Spleen (tissue), 13 donors: ENCODE measurements around the gene PACSIN3. TPM values are rescaled to one million over a fixed set of nuclear protein-coding genes. Genes with fewer than 3 reads are reported as not detected.

Source experiments
- DNase-seq: peaks from one replicate; pipeline ENCODE4 v3.0.0-alpha.2; 2020
- H3K27ac ChIP-seq, 8 donors: fragments of 200-600 bp; sonication (generic) in 7 of 8; 1 replicate in 4 of 8; 2 replicates in 4 of 8; pipeline versions ENCODE4 v1.5.0 to v1.8.0; 2016 to 2021; ENCODE audit warnings: inconsistent platforms in 4 of 8, mild to moderate bottlenecking in 4 of 8, moderate library complexity in 1 of 8
- H3K27me3 ChIP-seq, 7 donors: fragments of 200-600 bp; sonication (generic) in 6 of 7; replicated peaks in 1 of 7; 1 replicate in 4 of 7; 2 replicates in 3 of 7; pipeline versions ENCODE4 v1.5.0 to v1.8.0; 2016 to 2021; ENCODE audit warnings: inconsistent platforms in 3 of 7, mild to moderate bottlenecking in 1 of 7
- H3K36me3 ChIP-seq, 6 donors: fragments of 200-600 bp; sonication (generic) in 5 of 6; 1 replicate in 4 of 6; 2 replicates in 2 of 6; pipeline versions ENCODE4 v1.5.0 to v1.8.0; 2016 to 2021; ENCODE audit warnings: inconsistent platforms in 2 of 6
- H3K4me1 ChIP-seq, 6 donors: fragments of 200-600 bp; sonication (generic) in 5 of 6; 1 replicate in 3 of 6; 2 replicates in 3 of 6; pipeline versions ENCODE4 v1.5.0 to v1.8.0; 2016 to 2021; ENCODE audit warnings: inconsistent platforms in 3 of 6
- H3K4me3 ChIP-seq, 8 donors: fragments of 200-600 bp; sonication (generic) in 7 of 8; 1 replicate in 4 of 8; 2 replicates in 4 of 8; pipeline versions ENCODE4 v1.5.0 to v1.8.0; 2016 to 2021; ENCODE audit warnings: inconsistent platforms in 4 of 8, mild to moderate bottlenecking in 4 of 8, moderate library complexity in 2 of 8
- H3K9me3 ChIP-seq, 8 donors: fragments of 200-600 bp; sonication (generic) in 7 of 8; 1 replicate in 4 of 8; 2 replicates in 4 of 8; pipeline versions ENCODE4 v1.5.0 to v1.8.0; 2016 to 2021; ENCODE audit warnings: inconsistent platforms in 4 of 8
- CTCF ChIP-seq, 11 experiments: fragments of 200-600 bp in 7 of 11; fragments of 450-650 bp in 4 of 11; sonication (generic) in 4 of 11; IDR thresholded peaks in 8 of 11; conservative IDR thresholded peaks in 3 of 11; 1 replicate in 7 of 11; 2 replicates in 4 of 11; pipeline versions ENCODE4 v1.4.0 to v1.8.0; 2016 to 2021; ENCODE audit warnings: antibody characterized with exemption in 11 of 11, inconsistent platforms in 4 of 11, mild to moderate bottlenecking in 1 of 11
- POLR2A ChIP-seq, 3 donors: fragments of 450-650 bp; IDR thresholded peaks; one replicate each; pipeline ENCODE4 v1.5.1; 2017; ENCODE audit warnings: antibody characterized with exemption in 3 of 3, mild to moderate bottlenecking in 1 of 3
- POLR2AphosphoS5 ChIP-seq, 3 donors: sonication (generic); formaldehyde crosslinking; IDR thresholded peaks; one replicate each; pipeline ENCODE4 v1.5.1; 2017; ENCODE audit warnings: antibody characterized with exemption in 3 of 3
- WGBS, 5 donors: extraction: QIAGEN DNeasy Blood & Tissue Kit in 3 of 5; methylation state at CpG; one replicate each; pipeline versions ENCODE4 v1.1.5 to v1.1.7; 2013 to 2018; 5-methylcytosine and 5-hydroxymethylcytosine counted together
- intact Hi-C: fragments of 100-400 bp; cut with DNase I; formaldehyde crosslinking; loops from one replicate; pipeline ENCODE4 v1.15.0; 2023; ENCODE audit warnings: low total_unique reads
- long read RNA-seq, 2 donors: transcript quantifications; one replicate each; lab custom pipeline, GENCODE V29; 2026
- polyA plus RNA-seq, 3 donors: library from polyadenylated mRNA; stranded (reverse); fragments of 200-250 nt; gene quantifications; one replicate each; pipeline ENCODE4 v1.2.1, GENCODE V29; 2013
- total RNA-seq, 7 donors: library from RNA; depleted of rRNA in 3 of 7; stranded (reverse); fragments of >200 nt in 3 of 7; fragmentation: NEBNext Ultra II Directional in 4 of 7; extraction: Animal tissue kit (Norgen Biotek cat#: 25700) in 4 of 7; gene quantifications; one replicate each; pipeline versions ENCODE4 v1.1.0 to v1.2.1, GENCODE V29; 2016 to 2021
- donor health status: healthy with polysubstance abuse.
- donor health status: DM: no; HTN: no; CAD: no; lungs with moderate emphysema.
- donor health status: DM: no; HTN: no; CAD: no.
- donor health status: Bipolar disorder and iron deficiency.
- donor health status: healthy.
- donor health status: DM: no; HTN: no; CAD: no.
- donor health status: DM: yes; HTN: yes; CAD: no.

The PACSIN3 gene
- 10 to 100 TPM in 1 of 7 donors, 1 to 10 TPM in 6; 2.4 to 13.0 (median 4.4) TPM for total RNA-seq
- 1 to 10 TPM; 1.2 to 3.5 (median 1.4) TPM for polyA plus RNA-seq
- long read RNA-seq, donor 1, partial matches to known transcripts = 0 of 2 reads
- long read RNA-seq, donor 1, other reads (novel, unspliced or antisense) = 0 of 2 reads
- long read RNA-seq, donor 2, partial matches to known transcripts = 5 of 8 reads
- long read RNA-seq, donor 2, other reads (novel, unspliced or antisense) = 0 of 8 reads

GRCh38 chr11:47186076-47186699, at the start of gene PACSIN3:
TSS of gene PACSIN3 (minus strand) at chr11:47186434. CDS start at chr11:47182727, 3,707 bp downstream.
- DNase-seq = peak; percentile 82

GRCh38 chr11:47235163-47235562, 48.9 kb upstream of the PACSIN3 start:
- intact Hi-C loops = no loop called here
- no peak for DNase-seq
- Histone ChIP-seq H3K36me3 (peaks cover 0 to 88% (median 29%) of the 10 kb centered on the region in 6 donors), H3K27me3 (no peaks in the 10 kb centered on the region), H3K9me3 (no peaks in the 10 kb centered on the region), H3K4me3 (no peak overlapping the region), H3K4me1 (no peaks in the 10 kb centered on the region), H3K27ac (no peak overlapping the region)
- TF ChIP-seq POLR2A (IDR thresholded peaks at IDR 0.05) = no peak
- no peak for TF ChIP-seq CTCF (IDR thresholded peaks at IDR 0.05 in 8 of 11, conservative IDR thresholded peaks at IDR 0.05 in 3 of 11)
- TF ChIP-seq POLR2AphosphoS5 (IDR thresholded peaks at IDR 0.05) = peak in 2 of 3 donors; percentile 34 to 73
- WGBS, 5 donors = 93 to 98% (median 96%) methylated on average over 12 of the region's 12 CpGs

More at GRCh38 chr11:47186076-47186699, at the start of gene PACSIN3:
- no peaks in the 10 kb centered on the region for H3K36me3 ChIP-seq
- H3K4me3 ChIP-seq = peak within 1 kb of the TSS; percentile 52 to 88 (median 62)
- peaks cover 0 to 72% (median 34%) of the 10 kb centered on the region in 7 donors for H3K27me3 ChIP-seq
- WGBS, 5 donors = 1 to 2% (median 1%) methylated on average over 37 to 80 of the region's 80 CpGs
- H3K9me3 ChIP-seq = no peaks in the 10 kb centered on the region
- intact Hi-C loops = no loop called here
- peak within 1 kb of the TSS in 4 of 8 donors; percentile 7 to 68 (median 30) for H3K27ac ChIP-seq
- TF ChIP-seq POLR2AphosphoS5 (IDR thresholded peaks at IDR 0.05) = peak in 1 of 3 donors; percentile 43
- TF ChIP-seq CTCF (IDR thresholded peaks at IDR 0.05 in 8 of 11, conservative IDR thresholded peaks at IDR 0.05 in 3 of 11) = peak in 3 of 11 experiments; percentile 13 to 16 (median 14)
- TF ChIP-seq POLR2A (IDR thresholded peaks at IDR 0.05) = no peak
- H3K4me1 ChIP-seq = peaks cover 14 to 39% (median 29%) of the 10 kb centered on the region in 6 donors

- Histone ChIP-seq H3K27ac (no peak overlapping the region), H3K36me3 (peaks cover 0 to 88% (median 26%) of the 10 kb centered on the region in 6 donors), H3K9me3 (no peaks in the 10 kb centered on the region), H3K4me3 (no peak overlapping the region), H3K27me3 (no peaks in the 10 kb centered on the region), H3K4me1 (no peaks in the 10 kb centered on the region)
- TF ChIP-seq POLR2AphosphoS5 (IDR thresholded peaks at IDR 0.05) (no peak), CTCF (IDR thresholded peaks at IDR 0.05 in 8 of 11, conservative IDR thresholded peaks at IDR 0.05 in 3 of 11) (no peak), POLR2A (IDR thresholded peaks at IDR 0.05) (no peak)
- intact Hi-C loops = no loop called here
- WGBS, 5 donors = 54 to 64% (median 61%) methylated on average over 12 of the region's 12 CpGs
- DNase-seq = no peak
Observed at GRCh38 chr11:47234669-47235100, 48.5 kb upstream of the PACSIN3 start.
